Suppressor macrophage treated with lipopolysaccharide for 1 hour (primary cell): Measurements from ENCODE around the gene KCNAB2.

ENCODE experiments used
- DNase-seq, 3 donors: peaks; one replicate each; pipeline ENCODE4 v3.0.0-alpha.2; 2020 to 2022

The KCNAB2 gene

GRCh38 chr1:6099787-6100765 is 54.4 kb downstream of the KCNAB2 start:
- DNase-seq: no peak

GRCh38 chr1:6100861-6101783 is 55.4 kb downstream of the KCNAB2 start:
- DNase-seq: no peak

GRCh38 chr1:6101826-6102531 is 56.3 kb downstream of the KCNAB2 start:
- peak in 2 of 3 donors; percentile 7 to 21 for DNase-seq

- DNase-seq: no peak
Measured at GRCh38 chr1:6102532-6102845, 56.8 kb downstream of the KCNAB2 start.

- DNase-seq: no peak
Measured at GRCh38 chr1:6103111-6103853, 57.6 kb downstream of the KCNAB2 start.

GRCh38 chr1:6103854-6104530 is 58.3 kb downstream of the KCNAB2 start:
- DNase-seq: no peak

- DNase-seq: no peak
Measured at GRCh38 chr1:6104631-6105030, 58.9 kb downstream of the KCNAB2 start.

GRCh38 chr1:6105218-6105679 is 59.6 kb downstream of the KCNAB2 start:
- no peak for DNase-seq

GRCh38 chr1:6105763-6106162 is 60.1 kb downstream of the KCNAB2 start:
- DNase-seq: no peak

- DNase-seq: no peak
Measured at GRCh38 chr1:6106321-6106731, 60.6 kb downstream of the KCNAB2 start.

GRCh38 chr1:6106977-6107376 is 61.3 kb downstream of the KCNAB2 start:
- DNase-seq: no peak

GRCh38 chr1:6107409-6108356 is 62.0 kb downstream of the KCNAB2 start:
- no peak for DNase-seq

GRCh38 chr1:6108476-6108875 is 62.8 kb downstream of the KCNAB2 start:
- no peak for DNase-seq

GRCh38 chr1:6108937-6109614 is 63.4 kb downstream of the KCNAB2 start:
- peak; percentile 64 to 85 (median 73) for DNase-seq

GRCh38 chr1:6109688-6110087 is 64.0 kb downstream of the KCNAB2 start:
- DNase-seq: no peak

GRCh38 chr1:6110326-6110725 is 64.6 kb downstream of the KCNAB2 start:
- no peak for DNase-seq

GRCh38 chr1:6111571-6111970 is 65.9 kb downstream of the KCNAB2 start:
- no peak for DNase-seq

GRCh38 chr1:6111991-6112689 is 66.5 kb downstream of the KCNAB2 start:
- no peak for DNase-seq

GRCh38 chr1:6112690-6113005 is 67.0 kb downstream of the KCNAB2 start:
- DNase-seq: no peak
